ENCODE data around the gene CUEDC1. TPM values are rescaled to one million over a fixed set of nuclear protein-coding genes. Genes with fewer than 3 reads are reported as not detected.
A peak's percentile ranks its signal among the peaks of the same experiment; 100 is the strongest.
"Not testable (repeated sequence)": the region's sequence is repeated elsewhere in the genome, so short reads cannot be mapped to it uniquely, and the experiment has no call there.

The CUEDC1 gene
- polyA plus RNA-seq, 3 donors = 40.4 to 43.4 (median 42.7) TPM

GRCh38 chr17:57986841-57987580 lies 31.8 kb upstream of the CUEDC1 start:
- peak in 1 of 3 donors; percentile 53 for DNase-seq (ENCODE audit: low read depth in 3 of 3, low spot score in 2 of 3)

GRCh38 chr17:57985675-57985974 lies 30.4 kb upstream of the CUEDC1 start:
- DNase-seq (ENCODE audit: low read depth in 3 of 3, low spot score in 2 of 3) = no peak

- no peak for DNase-seq (ENCODE audit: low read depth in 3 of 3, low spot score in 2 of 3)
Observed at GRCh38 chr17:57984936-57985674, 29.9 kb upstream of the CUEDC1 start.

GRCh38 chr17:57984261-57984890 lies 29.2 kb upstream of the CUEDC1 start:
- DNase-seq (ENCODE audit: low read depth in 3 of 3, low spot score in 2 of 3) = no peak

- no peak for DNase-seq (ENCODE audit: low read depth in 3 of 3, low spot score in 2 of 3)
Observed at GRCh38 chr17:57983446-57983845, 28.2 kb upstream of the CUEDC1 start.

GRCh38 chr17:57982452-57983170 lies 27.4 kb upstream of the CUEDC1 start:
- DNase-seq (ENCODE audit: low read depth in 3 of 3, low spot score in 2 of 3) = no peak

- DNase-seq (ENCODE audit: low read depth in 3 of 3, low spot score in 2 of 3) = no peak
Observed at GRCh38 chr17:57980522-57980921, 25.3 kb upstream of the CUEDC1 start.

GRCh38 chr17:57979076-57979475 lies 23.9 kb upstream of the CUEDC1 start:
- no peak for DNase-seq (ENCODE audit: low read depth in 3 of 3, low spot score in 2 of 3)

- no peak for DNase-seq (ENCODE audit: low read depth in 3 of 3, low spot score in 2 of 3)
Observed at GRCh38 chr17:57976594-57976993, 21.4 kb upstream of the CUEDC1 start.

- DNase-seq (ENCODE audit: low read depth in 3 of 3, low spot score in 2 of 3) = no peak
Observed at GRCh38 chr17:57975044-57975443, 19.8 kb upstream of the CUEDC1 start.

- not testable (repeated sequence) for DNase-seq (ENCODE audit: low read depth in 3 of 3, low spot score in 2 of 3)
Observed at GRCh38 chr17:57974053-57974824, 19.0 kb upstream of the CUEDC1 start.

GRCh38 chr17:57972151-57972550 lies 16.9 kb upstream of the CUEDC1 start:
- DNase-seq (ENCODE audit: low read depth in 3 of 3, low spot score in 2 of 3) = no peak

- no peak for DNase-seq (ENCODE audit: low read depth in 3 of 3, low spot score in 2 of 3)
Observed at GRCh38 chr17:57971572-57971971, 16.4 kb upstream of the CUEDC1 start.

GRCh38 chr17:57970710-57971109 lies 15.5 kb upstream of the CUEDC1 start:
- DNase-seq (ENCODE audit: low read depth in 3 of 3, low spot score in 2 of 3) = no peak

GRCh38 chr17:57968456-57968855 lies 13.2 kb upstream of the CUEDC1 start:
- DNase-seq (ENCODE audit: low read depth in 3 of 3, low spot score in 2 of 3) = no peak

- no peak for DNase-seq (ENCODE audit: low read depth in 3 of 3, low spot score in 2 of 3)
Observed at GRCh38 chr17:57966875-57967274, 11.7 kb upstream of the CUEDC1 start.

GRCh38 chr17:57966246-57966645 lies 11.0 kb upstream of the CUEDC1 start:
- DNase-seq (ENCODE audit: low read depth in 3 of 3, low spot score in 2 of 3) = no peak

- no peak for DNase-seq (ENCODE audit: low read depth in 3 of 3, low spot score in 2 of 3)
Observed at GRCh38 chr17:57965521-57966160, 10.4 kb upstream of the CUEDC1 start.

GRCh38 chr17:57963149-57963511 lies 7.9 kb upstream of the CUEDC1 start:
- no peak for DNase-seq (ENCODE audit: low read depth in 3 of 3, low spot score in 2 of 3)
